GM23338 (cell line): ENCODE results near the gene ABI3. TPM values are rescaled to one million over a fixed set of nuclear protein-coding genes. Genes with fewer than 3 reads are reported as not detected.

Experiments
- ATAC-seq: fragments of 200-7000 bp; cut with Tn5 transposase; 3 replicates; pipeline ENCODE4 v1.9.1; 2020
- DNase-seq: peaks from one replicate; pipeline ENCODE4 v3.0.0-alpha.2; 2015; ENCODE audit warnings: low spot score
- H2AFZ ChIP-seq: fragments of 200-600 bp; sonication (generic); 2 replicates; pipeline ENCODE4 v1.8.0; 2016; ENCODE audit warnings: antibody characterized with exemption, mild to moderate bottlenecking, moderate library complexity
- H3F3A ChIP-seq: fragments of 200-600 bp; sonication (generic); replicated peaks from 2 replicates; pipeline ENCODE4 v1.8.0; 2017; ENCODE audit warnings: antibody characterized with exemption, mixed run types, low read depth
- H3K27ac ChIP-seq: fragments of 200-600 bp; sonication (generic); 2 replicates; pipeline ENCODE4 v1.6.1; 2016; ENCODE audit warnings: low read depth
- H3K27me3 ChIP-seq: fragments of 200-600 bp; sonication (generic); 2 replicates; pipeline ENCODE4 v1.8.0; 2016; ENCODE audit warnings: mild to moderate bottlenecking, mixed run types, moderate library complexity; ENCODE audit not compliant: insufficient read depth
- H3K36me3 ChIP-seq: fragments of 200-600 bp; sonication (generic); 2 replicates; pipeline ENCODE4 v1.8.0; 2016; ENCODE audit warnings: mild to moderate bottlenecking; ENCODE audit not compliant: insufficient read depth
- H3K4me1 ChIP-seq: fragments of 200-600 bp; sonication (generic); 2 replicates; pipeline ENCODE4 v1.8.0; 2016; ENCODE audit warnings: mild to moderate bottlenecking, moderate library complexity; ENCODE audit not compliant: insufficient read depth
- H3K4me2 ChIP-seq: fragments of 200-600 bp; sonication (generic); 2 replicates; pipeline ENCODE4 v1.7.1; 2017; ENCODE audit warnings: mixed run types
- H3K4me3 ChIP-seq: fragments of 200-600 bp; sonication (generic); 2 replicates; pipeline ENCODE4 v1.6.1; 2016; ENCODE audit warnings: mixed run types
- H3K79me2 ChIP-seq: fragments of 200-600 bp; sonication (generic); replicated peaks from 2 replicates; pipeline ENCODE4 v1.8.0; 2017; ENCODE audit warnings: mild to moderate bottlenecking; ENCODE audit not compliant: insufficient read depth
- H3K9me2 ChIP-seq: fragments of 200-600 bp; sonication (generic); 2 replicates; pipeline ENCODE4 v1.8.0; 2017; ENCODE audit not compliant: insufficient read depth
- H4K20me1 ChIP-seq: fragments of 200-600 bp; sonication (generic); replicated peaks from 2 replicates; pipeline ENCODE4 v1.8.0; 2017; ENCODE audit warnings: mild to moderate bottlenecking; ENCODE audit not compliant: insufficient read depth
- H3K27ac Mint-ChIP-seq: 2 replicates; pipeline ENCODE4 v1.8.0; 2020; ENCODE audit warnings: inconsistent platforms, mild to moderate bottlenecking, moderate library complexity, mixed read lengths
- H3K27me3 Mint-ChIP-seq: 3 replicates; pipeline ENCODE4 v1.8.0; 2022; ENCODE audit warnings: low read depth, mild to moderate bottlenecking, moderate library complexity, mixed read lengths, inconsistent platforms; ENCODE audit not compliant: insufficient read depth, poor library complexity
- H3K36me3 Mint-ChIP-seq: 3 replicates; pipeline ENCODE4 v1.8.0; 2021; ENCODE audit warnings: low read depth, mild to moderate bottlenecking, inconsistent platforms, moderate library complexity, mixed read lengths
- H3K4me1 Mint-ChIP-seq: 3 replicates; pipeline ENCODE4 v1.8.0; 2020; ENCODE audit warnings: mild to moderate bottlenecking, inconsistent platforms, mixed read lengths
- H3K4me3 Mint-ChIP-seq: 3 replicates; pipeline ENCODE4 v1.8.0; 2021; ENCODE audit warnings: moderate library complexity, mild to moderate bottlenecking, inconsistent platforms, mixed read lengths
- H3K9me3 Mint-ChIP-seq: 3 replicates; pipeline ENCODE4 v1.8.0; 2020; ENCODE audit warnings: moderate library complexity, mild to moderate bottlenecking, inconsistent platforms, mixed read lengths
- CREB1 ChIP-seq: fragments of 250-450 bp; sonication (Bioruptor Pico); IDR thresholded peaks from 2 replicates; pipeline ENCODE4 v1.5.0; 2020; ENCODE audit warnings: low read depth, mild to moderate bottlenecking, moderate library complexity
- CTCF ChIP-seq, 2 experiments: fragments of 200-600 bp in 1 of 2; sonication (generic) in 1 of 2; conservative IDR thresholded peaks; 2 replicates each; pipeline versions ENCODE4 v1.5.1 to v1.6.1; 2016 to 2017; ENCODE audit warnings: antibody characterized with exemption in 2 of 2, low read depth in 2 of 2, mild to moderate bottlenecking in 2 of 2, moderate library complexity in 1 of 2
- ETS1 ChIP-seq: IDR thresholded peaks from 2 replicates; pipeline ENCODE4 v1.6.1; 2016; ENCODE audit warnings: antibody characterized with exemption
- EZH2 ChIP-seq: fragments of 200-600 bp; sonication (generic); IDR thresholded peaks from one replicate; pipeline ENCODE4 v1.8.0; 2017; ENCODE audit warnings: antibody characterized with exemption, mild to moderate bottlenecking, low read depth; ENCODE audit not compliant: unreplicated experiment
- EZH2phosphoT487 ChIP-seq: fragments of 200-600 bp; sonication (generic); IDR thresholded peaks from one replicate; pipeline ENCODE4 v1.8.1; 2018; ENCODE audit warnings: antibody characterized with exemption; ENCODE audit not compliant: unreplicated experiment
- JUNB ChIP-seq: IDR thresholded peaks from one replicate; pipeline ENCODE4 v1.6.1; 2016; ENCODE audit warnings: antibody characterized with exemption; ENCODE audit not compliant: unreplicated experiment
- NANOG ChIP-seq: IDR thresholded peaks from 2 replicates; pipeline ENCODE4 v1.6.1; 2016; ENCODE audit warnings: antibody characterized with exemption, borderline replicate concordance
- POLR2AphosphoS5 ChIP-seq: IDR thresholded peaks from 2 replicates; pipeline ENCODE4 v1.6.1; 2016; ENCODE audit warnings: antibody characterized with exemption, low read depth
- STAT1 ChIP-seq: IDR thresholded peaks from one replicate; pipeline ENCODE4 v1.6.1; 2016; ENCODE audit warnings: antibody characterized with exemption; ENCODE audit not compliant: unreplicated experiment
- ZNF114 ChIP-seq: fragments of 250-450 bp; sonication (Bioruptor Pico); IDR thresholded peaks from 2 replicates; pipeline ENCODE4 v1.5.0; 2020; ENCODE audit warnings: mild to moderate bottlenecking, moderate library complexity
- ZNF331 ChIP-seq: fragments of 250-450 bp; sonication (Bioruptor Pico); IDR thresholded peaks from 2 replicates; pipeline ENCODE4 v1.5.0; 2020; ENCODE audit warnings: low read depth, mild to moderate bottlenecking, moderate library complexity
- polyA plus RNA-seq: library from polyadenylated mRNA; unstranded; fragments of >200 nt; fragmentation: Nextera tagmentation; extraction: Ambion mirVana; gene quantifications from 2 replicates; pipeline ENCODE4 v1.2.1, GENCODE V29; 2016
- total RNA-seq: library from RNA; depleted of rRNA; stranded (reverse); fragments of >200 nt; shearing (Covaris generic); gene quantifications from 2 replicates; pipeline ENCODE4 v1.2.3, GENCODE V29; 2014
- TF ChIP-seq, protein P1 (sequence below): IDR thresholded peaks from one replicate; pipeline ENCODE4 v1.6.1; 2018; ENCODE audit warnings: antibody characterized with exemption; ENCODE audit not compliant: unreplicated experiment

ABI3 gene
- total and polyA plus RNA-seq, 2 experiments from 2014 or later = 1.8 to 3.0 TPM

GRCh38 chr17:49249292-49249794, 38.8 kb downstream of the ABI3 start:
- ATAC-seq (no peak; the same call in 2 of the 3 replicates), DNase-seq (no peak)
- H2AFZ ChIP-seq = no peak overlapping the region
- Mint-ChIP-seq H3K9me3 (no peaks in the 10 kb centered on the region; the same call in 2 of the 3 replicates), H3K4me1 (peaks cover 3% of the 10 kb centered on the region; the same call in 1 of the 3 replicates), H3K36me3 (no peaks in the 10 kb centered on the region), H3K27me3 (peaks cover 2% of the 10 kb centered on the region), H3K4me3 (no peak overlapping the region), H3K27ac (no peak overlapping the region)
- H3K27ac ChIP-seq = no peak overlapping the region
- no peak overlapping the region for H3K4me2 ChIP-seq
- no peak overlapping the region for H3K4me3 ChIP-seq
- H4K20me1 ChIP-seq = no peaks in the 10 kb centered on the region
- no peaks in the 10 kb centered on the region for H3K4me1 ChIP-seq
- H3K36me3 ChIP-seq = no peaks in the 10 kb centered on the region
- no peak for TF ChIP-seq ETS1
- no peak for TF ChIP-seq STAT1
- no peaks in the 10 kb centered on the region for H3K27me3 ChIP-seq
- no peaks in the 10 kb centered on the region for H3K79me2 ChIP-seq
- H3K9me2 ChIP-seq = no peaks in the 10 kb centered on the region
- H3F3A ChIP-seq = no peaks in the 10 kb centered on the region

GRCh38 chr17:49249890-49250522, 39.5 kb downstream of the ABI3 start:
- Histone ChIP-seq H3K27ac (no peak overlapping the region), H3K9me2 (no peaks in the 10 kb centered on the region), H3K4me2 (no peak overlapping the region), H3K36me3 (no peaks in the 10 kb centered on the region), H4K20me1 (no peaks in the 10 kb centered on the region), H3K27me3 (no peaks in the 10 kb centered on the region), H3K4me1 (no peaks in the 10 kb centered on the region), H3K79me2 (no peaks in the 10 kb centered on the region), H3K4me3 (no peak overlapping the region), H2AFZ (no peak overlapping the region), H3F3A (no peaks in the 10 kb centered on the region)
- TF ChIP-seq NANOG = no peak
- TF ChIP-seq ZNF114 = no peak
- TF ChIP-seq, protein P1, sequence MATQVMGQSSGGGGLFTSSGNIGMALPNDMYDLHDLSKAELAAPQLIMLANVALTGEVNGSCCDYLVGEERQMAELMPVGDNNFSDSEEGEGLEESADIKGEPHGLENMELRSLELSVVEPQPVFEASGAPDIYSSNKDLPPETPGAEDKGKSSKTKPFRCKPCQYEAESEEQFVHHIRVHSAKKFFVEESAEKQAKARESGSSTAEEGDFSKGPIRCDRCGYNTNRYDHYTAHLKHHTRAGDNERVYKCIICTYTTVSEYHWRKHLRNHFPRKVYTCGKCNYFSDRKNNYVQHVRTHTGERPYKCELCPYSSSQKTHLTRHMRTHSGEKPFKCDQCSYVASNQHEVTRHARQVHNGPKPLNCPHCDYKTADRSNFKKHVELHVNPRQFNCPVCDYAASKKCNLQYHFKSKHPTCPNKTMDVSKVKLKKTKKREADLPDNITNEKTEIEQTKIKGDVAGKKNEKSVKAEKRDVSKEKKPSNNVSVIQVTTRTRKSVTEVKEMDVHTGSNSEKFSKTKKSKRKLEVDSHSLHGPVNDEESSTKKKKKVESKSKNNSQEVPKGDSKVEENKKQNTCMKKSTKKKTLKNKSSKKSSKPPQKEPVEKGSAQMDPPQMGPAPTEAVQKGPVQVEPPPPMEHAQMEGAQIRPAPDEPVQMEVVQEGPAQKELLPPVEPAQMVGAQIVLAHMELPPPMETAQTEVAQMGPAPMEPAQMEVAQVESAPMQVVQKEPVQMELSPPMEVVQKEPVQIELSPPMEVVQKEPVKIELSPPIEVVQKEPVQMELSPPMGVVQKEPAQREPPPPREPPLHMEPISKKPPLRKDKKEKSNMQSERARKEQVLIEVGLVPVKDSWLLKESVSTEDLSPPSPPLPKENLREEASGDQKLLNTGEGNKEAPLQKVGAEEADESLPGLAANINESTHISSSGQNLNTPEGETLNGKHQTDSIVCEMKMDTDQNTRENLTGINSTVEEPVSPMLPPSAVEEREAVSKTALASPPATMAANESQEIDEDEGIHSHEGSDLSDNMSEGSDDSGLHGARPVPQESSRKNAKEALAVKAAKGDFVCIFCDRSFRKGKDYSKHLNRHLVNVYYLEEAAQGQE = no peak
- no peak for TF ChIP-seq JUNB
- TF ChIP-seq ZNF331 (CRISPR knock-in tag) = no peak
- TF ChIP-seq CREB1 (CRISPR knock-in tag) = no peak
- TF ChIP-seq POLR2AphosphoS5 = no peak
- no peak for TF ChIP-seq STAT1
- TF ChIP-seq CTCF (conservative IDR thresholded peaks at IDR 0.05; ENCODE audit: low read depth in 2 of 2) = no peak
- no peak for TF ChIP-seq EZH2phosphoT487
- TF ChIP-seq EZH2 = no peak
- H3K27me3 Mint-ChIP-seq = peaks cover 2% of the 10 kb centered on the region
- no peak for ATAC-seq
- H3K4me1 Mint-ChIP-seq = peaks cover 3% of the 10 kb centered on the region; the same call in 1 of the 3 replicates
- H3K27ac Mint-ChIP-seq = no peak overlapping the region
- H3K9me3 Mint-ChIP-seq = no peaks in the 10 kb centered on the region; the same call in 2 of the 3 replicates
- DNase-seq = no peak
- no peak overlapping the region for H3K4me3 Mint-ChIP-seq
- no peaks in the 10 kb centered on the region for H3K36me3 Mint-ChIP-seq
